GM12872 (cell line): ENCODE measurements around the gene NR1H2.

Source experiments
- CTCF ChIP-seq: IDR thresholded peaks from 3 replicates; pipeline ENCODE4 v1.5.1; 2011; ENCODE audit warnings: low read depth, mild to moderate bottlenecking, low read length, moderate library complexity; ENCODE audit not compliant: insufficient read depth

NR1H2 gene

GRCh38 chr19:50418176-50419021, 42.1 kb downstream of the NR1H2 start, which contains the start of gene SPIB:
SPIB (plus strand) TSS chr19:50418938; CDS start chr19:50418963, 25 bp downstream.
- TF ChIP-seq CTCF: no peak

- TF ChIP-seq CTCF: no peak
Measured at GRCh38 chr19:50419022-50419579, 42.8 kb downstream of the NR1H2 start.

GRCh38 chr19:50419580-50420035, 43.4 kb downstream of the NR1H2 start:
- no peak for TF ChIP-seq CTCF

GRCh38 chr19:50420127-50420526, 43.9 kb downstream of the NR1H2 start:
- no peak for TF ChIP-seq CTCF

GRCh38 chr19:50420808-50421207, 44.6 kb downstream of the NR1H2 start:
- no peak for TF ChIP-seq CTCF

- TF ChIP-seq CTCF: no peak
Measured at GRCh38 chr19:50422397-50423278, 46.4 kb downstream of the NR1H2 start.
